Raji (cell line): ENCODE data around the gene DLG2.

Experiments used
- POLR2A ChIP-seq: IDR thresholded peaks from 2 replicates; pipeline ENCODE4 v1.6.1; 2011; ENCODE audit warnings: low read depth, low read length, control low read depth; ENCODE audit not compliant: insufficient read depth

The DLG2 gene

GRCh38 chr11:83692675-83693074 is 1934.5 kb downstream of the DLG2 start:
- TF ChIP-seq POLR2A, result no peak

GRCh38 chr11:83691451-83691950 is 1935.6 kb downstream of the DLG2 start:
- TF ChIP-seq POLR2A, result no peak

GRCh38 chr11:83689144-83689780 is 1937.9 kb downstream of the DLG2 start:
- TF ChIP-seq POLR2A, result no peak

GRCh38 chr11:83687787-83688186 is 1939.4 kb downstream of the DLG2 start:
- no peak for TF ChIP-seq POLR2A

GRCh38 chr11:83685730-83686129 is 1941.4 kb downstream of the DLG2 start:
- TF ChIP-seq POLR2A, result no peak

- no peak for TF ChIP-seq POLR2A
Observed at GRCh38 chr11:83684071-83684470, 1943.1 kb downstream of the DLG2 start.

GRCh38 chr11:83682611-83682973 is 1944.6 kb downstream of the DLG2 start:
- TF ChIP-seq POLR2A, result no peak

GRCh38 chr11:83681906-83682610 is 1945.1 kb downstream of the DLG2 start:
- TF ChIP-seq POLR2A, result no peak

GRCh38 chr11:83681031-83681781 is 1945.9 kb downstream of the DLG2 start:
- TF ChIP-seq POLR2A, result no peak

GRCh38 chr11:83680321-83680720 is 1946.8 kb downstream of the DLG2 start:
- no peak for TF ChIP-seq POLR2A

GRCh38 chr11:83678831-83679584 is 1948.1 kb downstream of the DLG2 start:
- TF ChIP-seq POLR2A, result no peak

- no peak for TF ChIP-seq POLR2A
Observed at GRCh38 chr11:83677730-83678129, 1949.4 kb downstream of the DLG2 start.

- TF ChIP-seq POLR2A, result no peak
Observed at GRCh38 chr11:83676056-83676601, 1951.0 kb downstream of the DLG2 start.

- no peak for TF ChIP-seq POLR2A
Observed at GRCh38 chr11:83674102-83674896, 1952.8 kb downstream of the DLG2 start.

- no peak for TF ChIP-seq POLR2A
Observed at GRCh38 chr11:83671289-83671688, 1955.9 kb downstream of the DLG2 start.

GRCh38 chr11:83666149-83666548 is 1961.0 kb downstream of the DLG2 start:
- no peak for TF ChIP-seq POLR2A
